Measurements from ENCODE around the gene CCNK. TPM values are rescaled to one million over a fixed set of nuclear protein-coding genes. Genes with fewer than 3 reads are reported as not detected.

The CCNK gene
- total RNA-seq, 1 experiment from 2014 or later, result 104 TPM

- Mint-ChIP-seq H3K27ac (ENCODE audit: unreplicated experiment) (no peak overlapping the region), H3K27me3 (ENCODE audit: insufficient read depth, unreplicated experiment) (no peaks in the 10 kb centered on the region)
- peaks cover 9% of the 10 kb centered on the region for H3K36me3 ChIP-seq (ENCODE audit: control insufficient read depth, insufficient read depth, low read length)
Measured at GRCh38 chr14:99510556-99511139, 29.4 kb downstream of the CCNK start.

GRCh38 chr14:99511421-99512109 lies 30.4 kb downstream of the CCNK start:
- POLR2A ChIA-PET, result no interaction called here

More at GRCh38 chr14:99510556-99511139, 29.4 kb downstream of the CCNK start:
- ChIA-PET CTCF (no interaction called here), POLR2A (no interaction called here)
- Mint-ChIP-seq H3K9me3 (ENCODE audit: unreplicated experiment) (no peaks in the 10 kb centered on the region), H3K36me3 (ENCODE audit: insufficient read depth, unreplicated experiment) (peaks cover 86% of the 10 kb centered on the region), H3K4me1 (ENCODE audit: low read depth, unreplicated experiment) (no peaks in the 10 kb centered on the region), H3K4me3 (ENCODE audit: unreplicated experiment) (no peak overlapping the region)
- intact Hi-C loops (cut with micrococcal nuclease; ENCODE audit: unreplicated experiment), result no loop called here
- Histone ChIP-seq H3K9me3 (no peaks in the 10 kb centered on the region), H3K4me1 (no peaks in the 10 kb centered on the region), H3K4me3 (ENCODE audit: low read depth, low read length) (no peak overlapping the region), H3K27me3 (replicated peaks; ENCODE audit: control insufficient read depth, insufficient read depth, low read length) (no peaks in the 10 kb centered on the region)
- TF ChIP-seq CTCF (IDR thresholded peaks at IDR 0.05; ENCODE audit: insufficient read depth in 1 of 2, low read depth in 1 of 2, low read length in 1 of 2, severe bottlenecking in 1 of 2, unreplicated experiment in 1 of 2), result no peak
- TSS peak; percentile 98 for BruUV-seq (replicated peaks)
- no peak for DNase-seq

GRCh38 chr14:99512110-99512449 lies 30.9 kb downstream of the CCNK start:
- Histone ChIP-seq H3K4me3 (ENCODE audit: low read depth, low read length) (no peak overlapping the region), H3K9me3 (no peaks in the 10 kb centered on the region), H3K36me3 (ENCODE audit: control insufficient read depth, insufficient read depth, low read length) (peaks cover 6% of the 10 kb centered on the region), H3K27me3 (replicated peaks; ENCODE audit: control insufficient read depth, insufficient read depth, low read length) (no peaks in the 10 kb centered on the region), H3K4me1 (no peaks in the 10 kb centered on the region)
- no peak for DNase-seq
- intact Hi-C loops (cut with micrococcal nuclease; ENCODE audit: unreplicated experiment), result no loop called here
- no peaks in the 10 kb centered on the region for H3K9me3 Mint-ChIP-seq (ENCODE audit: unreplicated experiment)
- H3K36me3 Mint-ChIP-seq (ENCODE audit: insufficient read depth, unreplicated experiment), result peaks cover 79% of the 10 kb centered on the region
- no peaks in the 10 kb centered on the region for H3K4me1 Mint-ChIP-seq (ENCODE audit: low read depth, unreplicated experiment)
- H3K27me3 Mint-ChIP-seq (ENCODE audit: insufficient read depth, unreplicated experiment), result no peaks in the 10 kb centered on the region
- no peak overlapping the region for H3K4me3 Mint-ChIP-seq (ENCODE audit: unreplicated experiment)
- ChIA-PET CTCF (interaction anchor here (0.7 kb wide), 1 partner anchor 22 kb away, joined by 3 read pairs; no protein-coding TSS in a partner anchor), POLR2A (no interaction called here)
- H3K27ac Mint-ChIP-seq (ENCODE audit: unreplicated experiment), result peak overlapping the region; percentile 29
- no TSS peak for BruUV-seq (replicated peaks)
- TF ChIP-seq CTCF (IDR thresholded peaks at IDR 0.05; ENCODE audit: insufficient read depth in 1 of 2, low read depth in 1 of 2, low read length in 1 of 2, severe bottlenecking in 1 of 2, unreplicated experiment in 1 of 2), result no peak

More at GRCh38 chr14:99511421-99512109, 30.4 kb downstream of the CCNK start:
- H3K4me1 ChIP-seq, result no peaks in the 10 kb centered on the region
- H3K9me3 ChIP-seq, result no peaks in the 10 kb centered on the region
- no peak overlapping the region for H3K4me3 Mint-ChIP-seq (ENCODE audit: unreplicated experiment)
- peaks cover 6% of the 10 kb centered on the region for H3K36me3 ChIP-seq (ENCODE audit: control insufficient read depth, insufficient read depth, low read length)
- H3K4me1 Mint-ChIP-seq (ENCODE audit: low read depth, unreplicated experiment), result no peaks in the 10 kb centered on the region
- H3K27me3 Mint-ChIP-seq (ENCODE audit: insufficient read depth, unreplicated experiment), result no peaks in the 10 kb centered on the region
- no peak overlapping the region for H3K4me3 ChIP-seq (ENCODE audit: low read depth, low read length)
- DNase-seq, result no peak
- peak overlapping the region; percentile 29 for H3K27ac Mint-ChIP-seq (ENCODE audit: unreplicated experiment)
- CTCF ChIA-PET, result interaction anchor here (0.7 kb wide), 1 partner anchor 22 kb away, joined by 3 read pairs; no protein-coding TSS in a partner anchor
- intact Hi-C loops (cut with micrococcal nuclease; ENCODE audit: unreplicated experiment), result no loop called here
- no peak for TF ChIP-seq CTCF (IDR thresholded peaks at IDR 0.05; ENCODE audit: insufficient read depth in 1 of 2, low read depth in 1 of 2, low read length in 1 of 2, severe bottlenecking in 1 of 2, unreplicated experiment in 1 of 2)
- no TSS peak for BruUV-seq (replicated peaks)
- H3K36me3 Mint-ChIP-seq (ENCODE audit: insufficient read depth, unreplicated experiment), result peaks cover 84% of the 10 kb centered on the region
- no peaks in the 10 kb centered on the region for H3K9me3 Mint-ChIP-seq (ENCODE audit: unreplicated experiment)
- H3K27me3 ChIP-seq (replicated peaks; ENCODE audit: control insufficient read depth, insufficient read depth, low read length), result no peaks in the 10 kb centered on the region

Measured in Caco-2 (cell line).